Uterus (tissue), 4 donors: ENCODE data around the gene CLCN5. TPM values are rescaled to one million over a fixed set of nuclear protein-coding genes. Genes with fewer than 3 reads are reported as not detected.

Experiments
- DNase-seq, 2 donors: peaks; one replicate each; pipeline ENCODE4 v3.0.0-alpha.2; 2019 to 2020
- H3K27ac ChIP-seq, 2 donors: fragments of 200-600 bp; sonication (generic); 1 replicate in 1 of 2; 2 replicates in 1 of 2; pipeline ENCODE4 v1.5.1; 2016 to 2018
- H3K27me3 ChIP-seq, 2 donors: fragments of 200-600 bp; sonication (generic); one replicate each; pipeline ENCODE4 v1.5.1; 2018 to 2019; ENCODE audit warnings: control low read depth in 1 of 2
- H3K36me3 ChIP-seq, 2 donors: fragments of 200-600 bp; sonication (generic); one replicate each; pipeline ENCODE4 v1.5.1; 2019; ENCODE audit warnings: control low read depth in 1 of 2
- H3K4me1 ChIP-seq, 2 donors: fragments of 200-600 bp; sonication (generic); one replicate each; pipeline ENCODE4 v1.5.1; 2018 to 2019; ENCODE audit warnings: control low read depth in 1 of 2
- H3K4me3 ChIP-seq, 2 donors: fragments of 200-600 bp; sonication (generic); 1 replicate in 1 of 2; 2 replicates in 1 of 2; pipeline ENCODE4 v1.5.1; 2018 to 2019; ENCODE audit warnings: mild to moderate bottlenecking in 1 of 2
- H3K9me3 ChIP-seq, 2 donors: fragments of 200-600 bp; sonication (generic); one replicate each; pipeline ENCODE4 v1.5.1; 2019; ENCODE audit warnings: control low read depth in 1 of 2
- POLR2A ChIP-seq, 2 donors: fragments of 450-650 bp; IDR thresholded peaks; one replicate each; pipeline ENCODE4 v1.6.1; 2016; ENCODE audit warnings: antibody characterized with exemption in 2 of 2, mild to moderate bottlenecking in 1 of 2, moderate library complexity in 1 of 2
- intact Hi-C: fragments of 100-400 bp; cut with DNase I; formaldehyde crosslinking; loops from one replicate; pipeline ENCODE4 v1.15.1; 2023; ENCODE audit warnings: low total_unique reads
- total RNA-seq, 4 donors: library from RNA; depleted of rRNA in 3 of 4; stranded (reverse); fragments of >200 nt in 3 of 4; gene quantifications; one replicate each; pipeline versions ENCODE4 v1.1.0 to v1.2.4, GENCODE V29; 2014 to 2023
- TF ChIP-seq, protein P1 (sequence below), 4 experiments: fragments of 200-600 bp in 2 of 4; fragments of 450-650 bp in 2 of 4; sonication (generic) in 2 of 4; IDR thresholded peaks; one replicate each; pipeline ENCODE4 v1.5.1; 2016 to 2019; ENCODE audit warnings: antibody characterized with exemption in 4 of 4, mild to moderate bottlenecking in 2 of 4, moderate library complexity in 1 of 4
- donor health status: DM: yes; HTN: yes; CAD: no.

CLCN5 gene
- total RNA-seq, 4 donors from 2014 or later = 6.4 to 81.2 (median 11.0) TPM

GRCh38 chrX:49986058-49986457, 63.7 kb downstream of the CLCN5 start:
- Histone ChIP-seq H3K27me3 (peaks cover 0 to 13% of the 10 kb centered on the region in 2 donors), H3K36me3 (no peaks in the 10 kb centered on the region), H3K4me1 (no peaks in the 10 kb centered on the region), H3K9me3 (no peaks in the 10 kb centered on the region), H3K4me3 (no peak overlapping the region), H3K27ac (no peak overlapping the region)
- DNase-seq = no peak
- intact Hi-C loops = no loop called here
- TF ChIP-seq POLR2A (IDR thresholded peaks at IDR 0.05) = no peak
- TF ChIP-seq, protein P1, sequence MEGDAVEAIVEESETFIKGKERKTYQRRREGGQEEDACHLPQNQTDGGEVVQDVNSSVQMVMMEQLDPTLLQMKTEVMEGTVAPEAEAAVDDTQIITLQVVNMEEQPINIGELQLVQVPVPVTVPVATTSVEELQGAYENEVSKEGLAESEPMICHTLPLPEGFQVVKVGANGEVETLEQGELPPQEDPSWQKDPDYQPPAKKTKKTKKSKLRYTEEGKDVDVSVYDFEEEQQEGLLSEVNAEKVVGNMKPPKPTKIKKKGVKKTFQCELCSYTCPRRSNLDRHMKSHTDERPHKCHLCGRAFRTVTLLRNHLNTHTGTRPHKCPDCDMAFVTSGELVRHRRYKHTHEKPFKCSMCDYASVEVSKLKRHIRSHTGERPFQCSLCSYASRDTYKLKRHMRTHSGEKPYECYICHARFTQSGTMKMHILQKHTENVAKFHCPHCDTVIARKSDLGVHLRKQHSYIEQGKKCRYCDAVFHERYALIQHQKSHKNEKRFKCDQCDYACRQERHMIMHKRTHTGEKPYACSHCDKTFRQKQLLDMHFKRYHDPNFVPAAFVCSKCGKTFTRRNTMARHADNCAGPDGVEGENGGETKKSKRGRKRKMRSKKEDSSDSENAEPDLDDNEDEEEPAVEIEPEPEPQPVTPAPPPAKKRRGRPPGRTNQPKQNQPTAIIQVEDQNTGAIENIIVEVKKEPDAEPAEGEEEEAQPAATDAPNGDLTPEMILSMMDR (IDR thresholded peaks at IDR 0.05) = no peak

GRCh38 chrX:49987651-49988050, 65.3 kb downstream of the CLCN5 start:
- H3K27me3 ChIP-seq = peaks cover 0 to 13% of the 10 kb centered on the region in 2 donors
- no peaks in the 10 kb centered on the region for H3K4me1 ChIP-seq
- intact Hi-C loops = no loop called here
- no peak for TF ChIP-seq POLR2A (IDR thresholded peaks at IDR 0.05)
- TF ChIP-seq, protein P1 (IDR thresholded peaks at IDR 0.05) = no peak
- no peak overlapping the region for H3K27ac ChIP-seq
- DNase-seq = no peak
- no peaks in the 10 kb centered on the region for H3K36me3 ChIP-seq
- H3K9me3 ChIP-seq = no peaks in the 10 kb centered on the region
- H3K4me3 ChIP-seq = no peak overlapping the region

- Histone ChIP-seq H3K4me3 (no peak overlapping the region), H3K36me3 (no peaks in the 10 kb centered on the region), H3K27me3 (peaks cover 0 to 13% of the 10 kb centered on the region in 2 donors), H3K9me3 (no peaks in the 10 kb centered on the region), H3K27ac (no peak overlapping the region), H3K4me1 (no peaks in the 10 kb centered on the region)
- DNase-seq = no peak
- TF ChIP-seq, protein P1 (IDR thresholded peaks at IDR 0.05) = no peak
- TF ChIP-seq POLR2A (IDR thresholded peaks at IDR 0.05) = no peak
- intact Hi-C loops = no loop called here
These were observed 65.7 kb downstream of the CLCN5 start for GRCh38 chrX:49988143-49988542.

DNA sequence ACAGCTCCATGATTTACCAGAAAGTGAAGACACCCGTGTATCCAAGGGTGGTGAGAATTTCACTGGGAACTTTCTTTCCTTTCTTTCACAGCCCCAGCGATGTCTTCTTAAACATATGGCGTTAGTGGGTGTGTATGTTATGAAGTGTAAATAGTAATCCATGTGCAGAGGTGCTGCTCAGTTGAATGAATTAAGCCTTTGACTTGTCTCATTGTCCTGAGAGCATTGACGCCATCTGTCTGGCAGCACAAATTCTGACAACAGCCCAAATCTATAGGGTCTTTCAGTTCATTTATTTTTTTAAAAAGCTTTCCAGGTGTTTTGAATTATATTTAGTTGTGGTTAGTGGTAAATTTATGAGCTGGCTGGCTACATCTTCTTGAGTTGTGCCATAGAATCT, 69.4 kb downstream of the CLCN5 start:
- Histone ChIP-seq H3K4me1 (no peaks in the 10 kb centered on the region), H3K27me3 (no peaks in the 10 kb centered on the region), H3K9me3 (no peaks in the 10 kb centered on the region), H3K36me3 (no peaks in the 10 kb centered on the region), H3K4me3 (no peak overlapping the region), H3K27ac (no peak overlapping the region)
- TF ChIP-seq, protein P1 (IDR thresholded peaks at IDR 0.05) = no peak
- TF ChIP-seq POLR2A (IDR thresholded peaks at IDR 0.05) = no peak
- intact Hi-C loops = no loop called here
- DNase-seq = no peak

- no peaks in the 10 kb centered on the region for H3K27me3 ChIP-seq
- H3K9me3 ChIP-seq = no peaks in the 10 kb centered on the region
- no peak for DNase-seq
- TF ChIP-seq, protein P1 (IDR thresholded peaks at IDR 0.05) = no peak
- TF ChIP-seq POLR2A (IDR thresholded peaks at IDR 0.05) = no peak
- no peaks in the 10 kb centered on the region for H3K36me3 ChIP-seq
- no peak overlapping the region for H3K27ac ChIP-seq
- intact Hi-C loops = no loop called here
- no peak overlapping the region for H3K4me3 ChIP-seq
- H3K4me1 ChIP-seq = no peaks in the 10 kb centered on the region
These were observed 70.5 kb downstream of the CLCN5 start for GRCh38 chrX:49992853-49993252.
